Non-pigmented ciliary epithelial cell (primary cell): Measurements from ENCODE around the gene TLR10.
"Not testable (repeated sequence)": the region's sequence is repeated elsewhere in the genome, so short reads cannot be mapped to it uniquely, and the experiment has no call there.

Experiments used
- DNase-seq: peaks from one replicate; pipeline ENCODE4 v3.0.0-alpha.2; 2010; ENCODE audit warnings: low read depth

Gene TLR10

DNA sequence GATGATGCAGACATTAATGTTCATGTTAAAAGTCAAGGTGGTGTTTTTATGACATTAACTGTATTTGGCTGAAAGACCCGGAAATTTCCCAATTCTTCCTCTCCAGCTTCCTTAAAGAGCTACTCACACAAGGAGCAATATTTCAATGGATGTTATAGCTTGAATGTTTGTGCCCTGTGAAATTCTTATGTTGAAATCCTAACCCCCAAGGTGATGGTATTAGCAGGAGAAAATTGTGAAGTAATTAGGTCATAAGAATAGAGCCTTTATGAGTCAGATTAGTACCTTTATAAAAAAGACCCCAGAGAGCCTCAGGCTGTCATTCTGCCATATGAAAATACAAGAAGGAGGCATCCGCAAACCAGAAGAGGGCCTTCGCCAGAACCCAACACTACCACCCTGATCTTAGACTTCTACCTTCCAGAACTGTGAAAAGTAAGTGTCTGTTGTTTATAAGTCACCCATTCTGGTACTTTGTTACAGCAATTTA, 18.2 kb upstream of the TLR10 start:
- DNase-seq: no peak

DNA sequence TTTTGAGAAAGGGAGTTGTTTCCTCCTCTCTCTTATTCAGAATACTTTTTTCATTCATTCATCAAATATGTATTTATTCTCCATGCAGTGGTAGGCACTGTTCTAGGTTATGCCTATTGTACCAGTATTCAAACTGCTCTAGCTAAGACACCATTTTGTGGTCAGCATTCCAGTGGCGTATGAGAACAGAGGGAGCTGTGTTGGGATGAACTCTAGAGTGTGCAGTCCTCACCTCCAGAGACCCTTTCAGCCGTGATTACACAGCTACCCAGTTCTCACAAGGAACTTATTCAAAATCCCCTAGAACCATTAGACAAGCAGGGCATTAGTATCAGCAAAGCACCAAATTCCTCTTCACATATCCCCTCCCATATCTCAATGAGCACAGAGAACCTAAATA, 17.6 kb upstream of the TLR10 start:
- DNase-seq: no peak

DNA sequence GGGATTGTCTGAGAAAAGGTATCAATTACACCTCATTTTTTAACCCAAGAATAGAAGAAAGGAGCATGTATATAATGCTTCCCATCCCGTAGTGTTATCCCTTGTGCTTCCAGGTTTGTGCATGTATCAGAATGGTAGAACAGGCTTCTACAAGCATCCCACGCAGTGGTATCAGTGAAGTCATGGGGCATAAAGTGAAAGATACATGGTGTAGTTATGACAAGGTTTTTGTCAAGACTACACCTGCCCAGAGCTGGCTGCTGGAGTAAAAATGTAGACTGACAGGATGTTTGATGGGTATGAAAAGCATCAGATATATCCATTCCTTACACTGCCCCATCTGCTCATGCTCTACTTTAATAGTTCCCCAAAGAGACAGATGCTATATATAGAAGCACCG, 12.3 kb upstream of the TLR10 start:
- no peak for DNase-seq

DNA sequence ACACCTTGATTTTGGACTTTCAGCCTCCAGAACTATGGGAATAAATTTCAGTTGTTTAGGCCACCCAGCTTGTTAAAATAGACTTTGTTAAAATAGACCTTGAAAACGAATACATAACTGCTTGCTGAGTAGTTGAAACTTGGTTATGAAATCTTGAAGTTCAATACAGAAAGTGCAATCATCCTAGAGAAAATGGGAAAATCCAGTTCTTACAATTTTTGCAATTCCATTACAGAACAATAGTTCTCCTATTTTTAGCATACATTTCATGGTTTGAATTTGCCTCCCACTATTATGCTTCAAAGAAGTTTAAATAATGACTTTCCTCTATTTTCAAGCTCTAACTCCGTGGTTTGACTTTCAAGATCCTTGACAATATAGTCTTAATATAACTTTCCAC, 11.3 kb upstream of the TLR10 start:
- DNase-seq: no peak

DNA sequence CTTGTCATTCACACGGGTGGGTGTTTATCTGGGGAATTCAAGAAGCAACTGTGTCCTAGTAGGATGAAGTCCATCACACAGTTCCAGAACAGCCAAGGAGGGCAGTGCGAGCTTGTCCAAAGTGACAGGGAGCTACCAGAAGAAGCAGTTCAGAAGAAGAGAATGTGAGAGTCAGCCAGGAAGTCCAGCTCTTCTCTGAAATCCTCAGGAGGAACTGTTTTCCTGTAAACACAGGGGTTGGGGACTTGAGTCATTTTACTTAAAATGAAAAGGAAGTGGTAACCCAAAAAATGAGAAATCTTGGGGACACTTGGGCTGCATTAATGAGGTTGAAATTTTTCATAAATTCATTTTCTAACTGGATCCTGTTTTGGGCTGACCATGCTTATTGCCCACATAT, 8.2 kb upstream of the TLR10 start:
- no peak for DNase-seq

DNA sequence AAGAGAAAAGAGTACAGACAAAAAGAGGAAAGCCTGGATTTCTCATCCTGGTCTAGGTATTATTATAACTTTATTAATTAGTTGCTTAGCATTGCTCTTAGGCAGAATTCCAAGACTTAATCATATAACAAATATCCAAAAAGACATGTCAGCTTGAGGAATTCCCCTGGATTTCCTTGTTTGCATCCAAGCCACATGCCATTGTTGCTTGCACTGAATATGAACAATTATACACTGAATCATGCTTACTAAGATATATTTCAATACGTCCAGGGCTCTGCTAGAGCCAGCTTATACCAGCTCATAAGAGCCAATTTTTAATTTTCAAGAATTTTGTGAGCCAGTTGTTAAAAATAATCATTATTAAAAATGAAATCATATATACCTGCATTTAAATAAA, 5.5 kb upstream of the TLR10 start:
- no peak for DNase-seq

DNA sequence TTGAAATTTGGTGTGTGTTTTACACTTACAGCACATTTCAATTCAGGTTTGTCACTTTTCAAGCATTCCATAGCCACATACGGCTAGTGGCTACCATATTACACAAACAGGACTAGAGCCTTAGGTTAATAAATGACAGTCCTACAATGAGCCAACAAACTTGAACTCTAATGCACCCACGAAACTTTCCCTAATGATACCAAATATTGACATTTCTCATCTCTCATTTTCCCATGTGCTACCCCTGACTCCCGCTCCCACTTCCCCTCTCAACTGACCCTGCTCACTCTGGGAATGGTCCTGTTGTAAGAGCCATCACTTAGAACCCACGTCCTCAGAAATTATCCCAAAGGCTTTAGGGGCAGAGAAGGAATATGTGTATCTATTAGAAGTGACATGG, 4.9 kb upstream of the TLR10 start:
- no peak for DNase-seq

DNA sequence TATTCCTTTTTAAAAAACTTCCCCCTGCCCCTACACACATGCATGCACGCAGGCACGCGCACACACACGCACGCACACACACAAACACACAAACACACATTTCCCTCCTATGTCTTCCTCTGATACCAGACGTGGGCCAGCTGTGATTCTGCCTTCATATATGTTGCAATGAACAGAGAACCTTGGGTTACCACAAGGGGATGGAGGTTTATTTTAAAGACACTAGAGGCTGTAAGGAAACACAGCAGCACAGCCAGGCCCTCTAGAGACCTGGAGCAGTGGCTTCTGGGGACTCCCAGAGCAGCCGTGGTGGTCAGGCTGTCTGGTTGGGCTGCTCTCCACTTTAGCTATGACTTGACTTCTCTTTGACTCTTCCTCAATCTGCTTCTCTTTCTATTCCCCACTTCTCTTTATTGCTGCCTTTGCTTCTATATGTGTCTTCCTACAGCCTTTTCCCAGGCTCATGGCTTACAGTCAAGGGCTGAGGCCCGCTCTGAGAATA, 3.2 kb upstream of the TLR10 start:
- no peak for DNase-seq

DNA sequence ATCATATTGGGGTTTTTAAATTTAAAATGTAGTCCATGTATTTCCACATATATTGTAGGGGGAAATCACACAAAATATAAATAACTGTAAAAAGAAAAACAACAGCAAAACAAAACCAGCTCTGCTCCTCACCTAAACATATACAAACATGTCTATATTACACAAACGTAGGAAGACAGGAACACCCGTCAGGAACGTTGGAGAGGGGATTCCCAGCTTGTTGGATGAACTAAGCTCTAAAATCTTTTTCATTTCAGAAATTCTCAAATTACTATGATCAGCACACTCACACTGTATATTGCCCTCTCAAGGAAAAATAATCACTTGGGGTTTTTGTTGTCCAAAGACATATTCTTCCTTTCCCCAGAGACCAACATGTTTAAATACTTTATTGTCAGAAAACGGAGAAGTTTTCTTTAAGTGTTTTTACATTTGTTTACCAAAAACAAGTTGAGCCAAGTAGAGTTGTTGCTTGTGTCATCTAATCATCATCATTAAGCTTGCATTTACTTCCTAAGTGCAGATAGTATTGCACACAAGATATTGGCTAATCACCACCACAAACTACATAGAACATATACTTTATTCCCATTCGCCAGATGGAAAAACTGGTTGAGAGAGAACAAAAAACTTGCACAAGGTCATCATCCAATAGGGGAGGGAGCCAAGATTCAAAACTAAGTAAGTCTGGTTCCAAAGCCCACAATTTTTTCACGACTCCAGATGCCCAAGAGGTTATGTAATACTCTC, 2.4 kb upstream of the TLR10 start:
- no peak for DNase-seq

DNA sequence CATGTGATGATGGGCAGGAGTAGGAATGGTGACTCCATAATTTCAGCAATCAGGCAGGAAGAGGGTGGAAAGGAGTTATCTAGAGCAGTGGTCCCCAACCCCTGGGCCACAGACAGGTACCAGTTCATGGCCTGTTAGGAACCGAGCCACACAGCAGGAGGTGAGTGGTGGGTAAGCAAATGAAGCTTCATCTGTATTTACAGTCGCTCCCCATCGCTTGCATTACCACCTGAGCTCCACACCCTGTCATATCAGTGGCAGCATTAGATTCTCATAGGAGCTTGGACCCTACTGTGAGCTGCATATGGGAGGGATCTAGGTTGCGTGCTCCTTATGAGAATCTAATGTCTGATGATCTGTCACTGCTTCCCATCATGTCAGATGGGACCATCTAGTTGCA, 1.4 kb upstream of the TLR10 start:
- no peak for DNase-seq

DNA sequence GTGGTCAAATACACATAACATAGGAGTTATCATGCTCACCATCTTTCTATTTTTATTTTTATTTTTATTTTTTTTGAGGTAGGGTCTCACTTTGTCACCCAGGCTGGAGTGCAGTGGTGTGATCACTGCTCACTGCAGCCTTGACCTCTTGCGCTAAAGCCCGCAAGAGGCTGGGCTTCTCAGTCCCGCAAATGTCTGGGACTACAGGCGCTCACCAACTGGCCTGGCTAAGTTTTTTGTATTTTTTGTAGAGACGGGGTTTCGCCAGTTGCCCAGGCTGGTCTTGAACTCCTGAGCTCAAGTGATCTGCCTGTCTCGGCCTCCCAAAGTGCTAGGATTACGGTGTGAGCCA, 295 bp upstream of the TLR10 start:
- no peak for DNase-seq

DNA sequence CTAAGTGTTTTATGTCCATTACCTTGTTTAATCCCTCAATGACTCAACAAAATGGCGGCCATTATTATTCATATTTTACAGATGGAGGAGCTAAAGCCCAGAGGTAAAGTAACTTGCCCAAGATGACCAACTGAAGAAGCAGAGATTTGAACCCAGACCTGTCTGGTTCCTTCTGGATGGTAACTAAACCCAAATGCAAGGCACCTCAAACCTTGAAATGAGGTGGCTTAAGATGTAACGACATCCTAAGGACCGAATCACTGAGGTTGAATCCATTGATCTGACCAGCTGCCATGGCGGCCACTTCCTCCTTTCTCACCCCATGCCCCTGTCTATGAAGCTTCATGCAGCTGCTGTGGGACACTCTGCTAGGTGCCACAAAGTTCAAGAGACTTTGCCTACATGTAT, 932 bp downstream of the TLR10 start:
- no peak for DNase-seq

DNA sequence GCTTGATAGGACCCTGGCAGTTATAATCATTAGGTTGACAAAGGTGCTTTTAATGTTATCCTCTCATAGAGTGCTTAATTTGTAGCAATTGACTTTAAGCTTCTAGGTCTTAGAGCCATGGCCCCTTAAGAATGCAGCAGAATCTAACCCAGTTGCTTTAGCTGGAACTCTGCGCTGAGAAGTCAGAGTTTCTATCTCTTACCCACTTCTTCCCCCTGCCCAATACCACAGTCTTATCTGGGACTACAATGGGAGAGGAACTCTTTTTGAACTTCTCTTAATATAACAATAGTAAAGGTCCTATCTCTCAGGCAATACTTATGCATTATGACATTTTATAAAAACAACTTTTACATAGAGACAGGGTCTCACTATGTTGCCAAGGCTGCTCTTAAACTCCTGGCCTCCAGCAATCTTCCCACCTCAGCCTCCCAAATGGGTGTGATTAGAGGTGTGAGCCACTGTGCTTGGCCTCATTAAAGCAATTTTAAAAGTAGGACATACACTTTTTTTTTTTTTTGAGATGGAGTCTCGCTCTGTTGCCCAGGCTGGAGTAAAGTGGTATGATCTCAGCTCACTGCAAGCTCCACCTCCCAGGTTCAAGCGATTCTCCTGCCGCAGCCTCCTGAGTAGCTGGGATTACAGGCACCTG, 1.8 kb downstream of the TLR10 start:
- DNase-seq: no peak

DNA sequence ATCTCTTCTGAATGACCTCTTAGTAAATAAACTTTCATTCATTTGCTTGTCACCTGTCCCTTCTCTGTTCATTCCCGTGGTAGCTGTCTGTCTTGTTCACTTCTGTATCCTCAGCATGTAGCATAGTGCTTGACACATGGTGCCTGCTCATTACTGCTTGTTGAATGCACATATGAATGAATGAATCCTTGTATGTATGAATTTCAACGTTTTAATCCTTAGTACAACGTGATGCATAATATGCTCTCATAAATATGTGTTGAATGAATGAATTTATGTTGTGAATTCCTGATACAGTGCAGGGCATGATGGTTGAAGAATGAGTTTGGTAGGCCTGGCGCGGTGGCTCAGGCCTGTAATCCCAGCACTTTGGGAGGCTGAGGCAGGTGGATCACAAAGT, 3.0 kb downstream of the TLR10 start:
- no peak for DNase-seq

DNA sequence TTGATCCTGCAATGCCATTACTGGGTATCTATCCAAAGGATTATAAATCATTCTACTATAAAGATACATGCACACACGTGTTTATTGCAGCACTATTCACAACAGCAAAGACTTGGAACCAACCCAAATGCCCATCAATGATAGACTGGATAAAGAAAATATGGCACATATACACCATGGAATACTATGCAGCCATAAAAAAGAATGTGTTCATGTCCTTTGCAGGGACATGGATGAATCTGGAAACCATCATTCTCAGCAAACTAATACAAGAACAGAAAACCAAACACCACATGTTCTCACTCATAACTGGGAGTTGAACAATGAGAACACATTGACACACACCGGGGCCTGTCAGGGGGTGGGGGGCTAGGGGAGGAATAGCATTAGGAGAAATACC, 4.9 kb downstream of the TLR10 start:
- DNase-seq: not testable (repeated sequence)

DNA sequence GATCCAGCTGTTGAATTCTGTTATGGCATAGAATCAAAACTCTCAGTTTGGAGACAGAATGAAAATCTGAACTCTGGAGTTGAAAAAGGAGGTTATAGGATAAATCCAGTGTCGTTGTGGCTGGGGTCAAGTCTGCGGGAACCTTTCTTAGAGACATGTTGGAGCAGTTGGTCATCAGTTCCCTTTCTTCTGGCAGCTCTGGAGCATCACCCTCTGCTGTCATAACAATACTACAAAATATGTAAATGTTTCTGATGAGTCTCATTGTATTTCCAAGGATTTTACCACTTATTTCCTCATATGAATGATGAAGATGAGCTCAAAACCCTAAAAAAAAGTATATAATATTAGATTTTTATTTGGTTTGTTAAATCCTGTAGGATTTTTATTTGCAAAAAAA, 7.5 kb downstream of the TLR10 start:
- DNase-seq: no peak

DNA sequence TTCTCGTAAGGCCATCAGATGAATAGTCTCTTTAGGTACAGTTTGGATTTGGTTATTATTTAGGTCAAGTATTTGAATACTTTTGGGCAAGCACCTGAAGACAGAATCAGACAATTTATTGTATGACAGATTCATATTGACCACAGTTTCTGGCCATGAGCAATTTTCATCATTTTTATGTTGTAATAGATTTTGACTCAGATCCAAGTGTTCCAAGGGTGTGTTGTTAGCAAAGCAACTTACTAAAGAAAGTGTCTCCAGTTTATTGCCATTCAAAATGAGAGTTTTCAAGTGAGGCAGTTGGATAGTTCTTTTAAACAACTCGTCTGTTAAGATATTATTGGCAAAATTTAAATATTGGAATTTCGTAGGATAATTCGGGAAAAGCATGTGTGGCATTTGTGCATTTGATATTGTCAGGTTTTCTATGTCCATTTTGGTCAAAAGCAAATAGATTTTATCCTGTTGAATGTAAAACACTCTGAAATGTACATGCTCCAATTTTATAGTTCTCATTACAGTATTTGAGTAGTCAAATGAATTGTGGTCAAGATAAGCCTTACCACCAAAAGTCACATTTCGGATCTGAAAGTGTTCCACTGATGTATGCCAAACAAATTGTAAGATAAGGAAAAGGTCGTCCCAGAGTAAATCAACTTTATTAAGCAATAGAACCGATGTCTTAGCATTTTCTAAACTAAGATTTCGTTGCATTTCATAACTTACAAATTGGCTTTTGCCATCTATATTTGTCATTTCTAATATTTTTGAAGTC, 8.4 kb downstream of the TLR10 start:
- DNase-seq: no peak

DNA sequence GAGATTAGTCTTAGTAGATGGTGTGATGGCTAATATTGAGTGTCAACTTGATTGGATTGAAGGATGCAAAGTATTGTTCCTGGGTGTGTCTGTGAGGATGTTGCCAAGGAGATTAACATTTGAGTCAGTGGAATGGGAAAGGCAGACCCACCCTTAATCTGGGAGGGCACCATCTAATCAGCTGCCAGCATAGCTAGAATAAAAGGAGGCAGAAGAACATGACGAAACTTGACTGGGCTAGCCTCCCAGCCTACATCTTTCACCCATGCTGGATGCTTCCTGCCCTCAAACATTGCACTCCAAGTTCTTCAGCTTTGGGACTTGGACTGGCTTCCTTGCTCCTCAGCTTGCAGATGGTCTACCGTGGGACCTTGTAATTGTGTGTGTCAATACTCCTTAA, 12.5 kb downstream of the TLR10 start:
- not testable (repeated sequence) for DNase-seq

DNA sequence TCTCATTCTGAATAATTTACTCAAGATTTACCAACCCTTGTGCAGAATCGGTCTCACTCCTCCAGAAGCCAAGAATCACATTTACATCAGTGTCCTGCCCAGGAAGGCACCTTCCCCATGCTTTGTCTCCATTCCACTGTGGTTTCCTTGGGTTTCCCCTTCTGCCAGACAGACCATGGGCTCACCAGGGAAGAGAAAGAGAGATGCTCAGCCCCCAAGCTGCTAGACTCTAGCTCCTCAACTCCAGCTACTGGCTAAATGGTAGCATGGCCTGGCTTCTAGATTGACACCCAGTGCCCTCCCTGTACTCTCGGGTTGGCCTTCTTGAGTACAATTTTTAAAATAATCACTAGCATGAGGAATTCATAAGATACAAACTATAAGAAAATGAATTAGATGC, 12.9 kb downstream of the TLR10 start:
- no peak for DNase-seq

DNA sequence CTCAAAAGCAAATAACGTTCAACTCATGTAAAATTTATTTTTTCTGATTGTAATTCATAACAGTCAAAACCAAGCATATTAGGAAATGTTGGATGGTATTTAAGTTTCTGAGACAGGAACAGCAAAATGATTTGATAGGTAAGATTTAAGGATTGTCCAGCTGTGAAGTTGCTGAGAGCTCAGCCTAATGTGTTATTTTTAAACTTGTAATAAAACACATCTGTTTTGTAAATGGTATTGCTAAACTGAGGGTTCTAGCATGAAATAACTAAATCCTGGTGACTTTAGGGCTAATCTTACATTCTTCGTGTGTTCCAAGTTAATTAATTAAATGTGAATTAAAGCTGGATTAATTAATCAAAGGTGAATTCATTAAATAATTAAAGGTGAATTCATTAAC, 13.3 kb downstream of the TLR10 start:
- DNase-seq: no peak

DNA sequence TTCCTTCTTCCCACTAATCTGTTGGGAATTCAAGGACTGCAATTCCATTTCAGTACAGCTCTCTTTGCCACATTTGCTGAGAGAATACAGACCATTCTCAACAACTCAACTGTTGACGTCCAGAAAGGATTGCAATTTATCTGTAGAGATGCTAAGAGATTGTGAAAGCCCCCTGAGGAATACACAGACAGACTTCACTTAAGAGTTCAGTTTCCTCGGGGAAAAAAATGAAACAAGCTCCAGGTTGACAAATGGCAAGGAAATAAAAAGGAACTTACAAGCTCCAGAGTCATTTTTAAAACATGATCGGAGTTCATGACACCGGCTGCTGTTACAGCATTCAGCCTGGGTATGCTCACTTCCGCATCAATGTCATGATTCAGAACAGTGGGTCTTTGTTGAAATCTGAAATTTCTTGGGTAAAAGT, 13.8 kb downstream of the TLR10 start:
- DNase-seq: no peak

DNA sequence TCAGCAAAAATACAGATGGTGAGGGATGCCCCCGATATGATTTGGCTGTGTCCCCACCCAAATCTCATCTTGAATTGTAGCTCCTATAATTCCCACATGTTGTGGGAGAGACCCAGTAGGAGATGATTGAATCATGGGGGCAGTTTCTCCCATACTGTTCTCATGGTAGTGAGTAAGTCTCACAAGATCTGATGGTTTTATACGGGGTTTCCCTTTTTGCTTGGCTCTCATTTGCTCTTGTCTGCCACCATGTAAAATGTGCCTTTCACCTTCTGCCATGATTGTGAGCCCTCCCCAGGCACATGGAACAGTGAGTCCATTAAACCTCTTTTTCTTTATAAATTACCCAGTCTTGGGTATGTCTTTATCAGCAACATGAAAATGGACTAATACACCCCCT, 15.8 kb downstream of the TLR10 start:
- not testable (repeated sequence) for DNase-seq

DNA sequence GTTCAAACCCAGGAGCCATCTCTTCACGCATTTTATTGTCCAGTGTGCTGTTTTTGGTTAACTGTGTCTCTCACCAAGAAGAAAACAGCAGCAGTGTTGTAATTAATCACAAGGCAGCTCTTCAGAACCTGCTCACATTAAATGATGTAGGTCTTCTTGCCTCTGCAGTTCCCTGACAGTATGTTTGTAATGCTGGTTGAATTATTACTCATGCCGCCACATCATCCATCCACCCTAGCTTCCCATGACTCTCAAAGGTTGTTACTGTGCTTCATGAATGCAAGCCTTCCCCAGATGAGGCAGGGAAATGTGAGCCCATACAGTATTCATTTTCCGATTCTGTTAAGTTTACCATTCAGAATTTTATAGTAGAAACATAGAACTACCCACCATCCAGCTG, 17.4 kb downstream of the TLR10 start:
- DNase-seq: no peak
